Hematopoietic multipotent progenitor cell treated with erythropoietin and hydrocortisone succinate and interleukin-3 and kit ligand, for 15 days (in vitro differentiated cells): Measurements from ENCODE around the gene KCNB1.

Experiments used
- DNase-seq: peaks from one replicate; pipeline ENCODE4 v3.0.0-alpha.2; 2015; ENCODE audit warnings: low spot score

KCNB1 gene

DNA sequence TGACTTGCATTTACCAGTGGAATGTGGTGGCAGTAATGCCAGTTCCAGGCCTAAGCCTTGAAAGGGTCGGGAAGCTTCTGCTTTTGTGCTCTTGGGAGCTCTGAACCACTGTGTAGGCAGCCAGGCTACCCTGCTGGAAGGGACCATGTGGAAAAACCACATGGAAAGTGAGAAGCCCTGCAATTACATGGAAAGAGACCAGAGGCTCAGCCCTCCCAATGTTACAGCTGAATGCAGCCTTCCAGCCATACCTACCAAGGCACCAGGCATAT lies 14.9 kb upstream of the KCNB1 start:
- no peak for DNase-seq

DNA sequence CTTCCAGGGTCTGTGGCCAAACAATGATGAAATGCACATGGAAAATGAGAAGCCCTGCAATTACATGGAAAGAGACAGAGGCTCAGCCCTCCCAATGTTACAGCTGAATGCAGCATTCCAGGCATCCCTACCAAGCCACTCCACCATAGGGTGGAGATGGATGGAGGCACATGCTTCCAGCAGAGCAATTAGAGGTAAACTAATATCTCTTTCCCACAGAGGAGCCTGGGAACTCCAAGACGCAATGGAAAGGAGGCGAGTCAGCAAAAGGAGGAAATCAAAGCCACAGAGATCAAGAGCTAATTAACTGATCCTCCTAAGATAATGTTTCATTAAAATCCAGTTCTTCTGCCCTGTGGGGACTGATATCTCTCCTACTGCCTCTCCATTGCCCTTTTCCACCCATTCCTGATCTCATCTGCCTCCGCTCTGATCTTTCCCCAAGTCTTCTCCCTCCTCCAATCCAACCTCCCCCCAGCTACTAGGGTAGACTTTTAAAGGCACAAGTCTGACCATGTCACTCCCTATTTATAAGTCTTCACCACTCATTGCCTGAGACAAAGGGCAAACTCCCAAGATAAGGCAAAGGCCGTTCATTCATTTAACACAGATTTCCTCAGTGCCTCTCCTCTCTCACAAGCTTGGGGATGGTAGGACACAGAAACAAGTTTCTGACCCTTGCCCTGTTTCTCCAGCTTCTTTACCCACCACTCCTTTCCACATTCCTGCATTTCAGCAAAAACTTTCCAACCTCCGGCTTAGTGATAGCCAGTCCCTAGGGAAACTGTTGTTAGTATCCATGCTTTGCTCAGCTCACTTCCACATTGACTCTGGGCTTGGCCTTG lies 14.3 kb upstream of the KCNB1 start:
- no peak for DNase-seq

DNA sequence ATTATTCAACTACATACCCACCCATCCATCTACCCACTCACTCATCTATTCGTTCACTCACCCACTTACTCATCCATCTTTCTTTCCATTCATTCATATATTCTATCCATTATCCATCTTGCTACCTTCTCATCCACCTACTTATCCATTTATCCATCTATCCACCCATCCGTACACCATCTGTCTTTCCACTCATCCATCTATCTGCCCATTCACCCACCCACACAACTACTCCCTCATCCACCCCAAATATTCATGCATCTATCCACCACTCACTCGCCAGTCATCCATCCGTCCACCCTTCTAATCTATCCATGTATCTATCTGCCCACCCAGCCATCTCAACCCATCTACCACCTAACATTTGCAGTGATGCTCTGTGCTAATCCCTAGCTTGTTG lies 13.6 kb upstream of the KCNB1 start:
- DNase-seq, result no peak

DNA sequence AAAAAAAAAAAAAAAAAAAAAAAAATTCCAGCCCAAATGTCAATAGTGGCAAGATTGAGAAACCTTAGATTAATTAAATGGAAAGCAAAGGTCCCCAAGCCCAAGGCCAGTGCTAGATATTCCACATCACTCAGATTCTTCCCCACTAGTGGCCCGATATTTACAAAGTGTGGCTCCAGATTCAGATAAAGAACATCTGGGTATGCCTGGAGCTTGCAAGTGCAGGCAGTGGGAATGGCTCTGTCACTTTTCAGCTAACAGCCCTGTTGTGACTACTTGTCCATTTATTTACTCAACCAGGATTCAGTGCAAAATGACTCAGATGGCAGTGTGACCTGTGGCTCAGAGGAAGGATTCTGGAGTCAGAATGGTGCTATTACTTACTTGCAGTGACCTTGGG lies 8.2 kb upstream of the KCNB1 start:
- DNase-seq, result no peak

DNA sequence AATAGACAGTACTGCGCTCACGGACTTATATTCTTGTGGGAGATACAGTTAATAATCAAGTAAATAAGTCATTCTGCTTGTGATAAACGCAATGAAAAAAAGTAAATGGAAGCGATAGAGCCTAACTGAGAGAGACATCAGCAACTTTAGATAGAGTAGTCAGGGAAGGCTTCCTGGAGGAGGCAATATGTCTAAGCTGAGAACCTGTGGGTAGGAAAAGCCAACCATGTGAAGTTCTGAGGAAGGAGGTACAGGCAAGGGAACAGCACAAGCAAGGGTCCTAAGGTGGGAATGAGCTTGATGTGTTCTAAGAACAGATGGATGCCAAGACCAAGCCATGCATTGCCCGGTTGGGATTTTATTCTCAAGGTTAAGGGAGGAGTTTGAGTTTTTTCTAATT lies 7.2 kb upstream of the KCNB1 start:
- DNase-seq, result no peak

DNA sequence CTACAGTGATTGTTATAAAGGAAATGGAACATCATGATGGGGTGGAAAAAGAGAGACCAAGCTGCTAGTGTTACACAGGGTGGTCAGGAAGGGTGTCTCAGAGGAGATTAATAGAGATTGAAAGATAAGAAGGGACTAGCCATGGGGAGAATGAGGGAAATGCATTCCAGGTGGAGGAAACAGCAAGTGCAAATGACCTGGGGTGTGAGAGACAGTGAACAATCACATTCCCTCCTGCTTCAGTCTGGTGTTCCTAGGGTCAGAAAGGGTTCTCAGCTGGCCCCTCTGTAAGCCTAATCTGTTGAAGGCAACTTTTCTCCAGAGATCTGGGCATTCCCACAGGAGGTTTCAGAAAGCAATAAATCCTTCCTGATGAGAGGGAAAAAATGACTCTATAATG lies 3.6 kb upstream of the KCNB1 start:
- DNase-seq, result no peak

DNA sequence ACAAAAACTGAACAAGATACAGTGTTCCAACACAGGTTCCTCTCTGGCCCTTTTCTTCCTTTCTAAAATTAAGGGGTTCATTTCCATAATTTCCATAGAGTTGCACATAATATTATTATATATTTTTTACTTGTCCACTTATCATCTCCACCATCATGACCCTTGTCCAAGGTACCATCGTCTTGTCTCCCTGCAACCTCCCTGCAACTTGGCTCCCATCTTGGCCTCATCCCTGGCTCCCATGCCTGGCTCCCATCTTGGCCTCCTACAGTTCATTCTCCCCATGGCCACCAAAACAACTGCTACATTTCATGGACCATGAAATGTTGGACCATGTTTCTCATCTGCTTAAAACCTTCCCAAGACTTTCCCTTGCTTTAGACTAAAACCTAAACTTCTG lies 3.1 kb upstream of the KCNB1 start:
- no peak for DNase-seq

DNA sequence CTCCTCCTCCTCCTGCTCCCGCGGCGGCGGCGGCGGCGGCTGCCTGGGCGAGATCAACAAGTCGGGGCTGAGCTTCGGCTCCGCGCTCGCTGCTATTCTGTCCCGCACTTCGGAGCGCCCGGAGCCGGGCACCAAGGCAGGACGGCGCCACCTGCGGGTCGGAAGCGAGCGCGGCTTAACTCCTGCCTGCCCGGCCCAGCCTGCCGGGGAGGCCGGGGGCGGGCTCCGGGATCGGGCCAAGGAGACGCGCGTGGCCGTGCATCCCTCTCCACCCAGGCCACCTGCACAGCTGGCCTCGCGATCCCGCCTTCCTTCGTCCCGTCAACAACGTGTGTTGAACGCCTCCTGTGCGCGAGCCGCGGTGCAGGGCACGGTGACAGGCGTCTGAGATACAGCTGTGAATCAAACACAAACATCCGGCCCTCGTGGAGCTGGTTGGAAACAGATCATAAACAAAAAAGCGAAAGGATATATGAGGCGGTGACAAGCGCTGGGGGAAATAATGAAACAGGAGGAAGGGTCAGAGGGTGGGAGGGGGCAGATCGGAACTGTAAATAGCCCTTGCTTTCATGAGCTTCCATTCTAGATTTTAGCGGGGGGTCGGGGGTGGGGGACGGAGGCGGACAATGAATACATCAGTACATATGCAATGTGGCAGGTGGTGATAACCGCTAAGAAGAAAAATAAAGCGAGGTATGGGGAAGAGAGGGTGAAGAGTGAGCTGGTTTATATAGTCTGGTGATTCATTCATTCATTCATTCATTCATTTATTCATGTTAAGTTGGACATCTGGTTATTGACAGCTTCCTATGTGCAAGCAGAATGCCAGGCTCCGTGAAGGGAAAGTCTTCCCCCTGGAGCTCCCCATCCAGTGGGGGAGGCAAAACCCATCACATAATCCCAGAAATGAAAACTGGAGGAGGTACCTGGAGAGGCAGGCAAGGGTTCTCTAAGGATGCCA lies 2.0 kb upstream of the KCNB1 start:
- no peak for DNase-seq

DNA sequence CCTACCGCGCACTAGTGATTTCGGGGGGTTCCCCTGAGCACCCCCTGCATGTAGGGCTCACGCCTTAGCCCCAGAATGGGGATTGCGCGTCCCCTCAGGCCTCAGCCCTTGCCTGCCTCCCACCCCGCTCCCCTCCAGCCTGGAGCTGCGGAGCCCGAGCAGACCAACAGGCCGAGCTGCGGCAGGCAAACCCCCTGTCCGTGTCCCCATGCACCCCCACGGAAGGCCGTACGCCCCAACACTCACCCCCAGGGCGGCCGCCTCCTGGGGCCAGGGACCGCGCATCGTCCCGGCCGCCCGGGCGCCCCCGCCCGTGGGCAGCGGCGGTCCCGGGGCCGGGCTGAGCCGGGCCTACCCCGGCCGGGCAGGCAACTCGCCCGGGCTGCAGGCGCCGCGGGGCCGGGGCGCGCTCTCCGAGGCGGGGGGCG lies 1.2 kb upstream of the KCNB1 start:
- no peak for DNase-seq

DNA sequence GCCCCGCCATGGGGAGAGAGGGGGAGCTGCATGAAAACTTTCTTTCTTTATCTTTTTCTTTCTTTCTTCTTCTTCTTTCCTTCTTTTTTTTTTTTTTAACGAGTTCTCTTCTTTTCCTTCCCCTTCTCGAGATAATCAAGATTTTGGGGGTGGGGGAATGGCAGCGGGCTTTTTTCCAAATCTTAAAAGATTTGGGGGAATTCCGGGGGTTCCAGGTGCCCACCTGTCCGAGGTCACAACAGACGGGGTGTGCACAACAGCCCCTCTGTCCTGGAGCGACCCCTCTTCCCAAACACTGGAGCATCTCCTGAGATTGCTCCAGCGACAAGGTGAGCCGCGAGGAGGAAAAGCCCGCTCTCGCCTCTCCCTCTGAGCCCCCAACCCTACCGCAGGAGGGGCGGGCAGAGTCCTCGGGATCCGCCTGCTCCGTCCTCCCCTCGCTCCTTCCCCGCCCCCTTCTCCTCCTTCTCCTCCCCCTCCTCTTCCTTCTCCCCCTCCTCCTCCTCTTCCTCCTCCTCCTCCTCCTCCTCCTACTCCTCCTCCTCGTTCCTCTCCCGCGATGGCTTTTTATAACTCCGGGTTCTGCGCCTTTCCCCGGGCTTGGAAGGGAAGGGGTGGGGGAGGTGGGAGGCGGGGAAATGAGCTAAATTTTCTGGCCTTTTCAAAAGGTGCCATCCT lies 689 bp upstream of the KCNB1 start:
- no peak for DNase-seq

DNA sequence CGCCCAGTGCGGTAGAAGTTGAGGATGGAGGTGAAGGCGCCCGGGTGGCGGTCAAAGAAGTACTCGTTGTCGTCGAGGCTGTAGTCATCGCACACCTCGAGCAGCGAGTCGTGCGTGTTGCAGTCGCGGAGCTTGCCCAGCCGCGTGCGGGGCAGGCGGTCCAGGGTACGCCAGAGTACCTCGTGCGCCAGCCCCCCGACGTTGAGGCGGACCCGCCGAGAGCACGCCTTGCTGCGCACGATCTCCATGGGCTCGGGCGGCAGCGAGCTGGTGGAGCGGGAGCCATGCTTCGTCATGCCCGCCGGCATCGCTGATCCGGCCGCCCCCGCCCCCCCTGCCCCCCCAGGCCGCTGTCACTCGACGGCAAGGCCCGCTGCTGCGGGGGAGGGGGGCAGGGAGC lies 295 bp downstream of the KCNB1 start:
- no peak for DNase-seq

DNA sequence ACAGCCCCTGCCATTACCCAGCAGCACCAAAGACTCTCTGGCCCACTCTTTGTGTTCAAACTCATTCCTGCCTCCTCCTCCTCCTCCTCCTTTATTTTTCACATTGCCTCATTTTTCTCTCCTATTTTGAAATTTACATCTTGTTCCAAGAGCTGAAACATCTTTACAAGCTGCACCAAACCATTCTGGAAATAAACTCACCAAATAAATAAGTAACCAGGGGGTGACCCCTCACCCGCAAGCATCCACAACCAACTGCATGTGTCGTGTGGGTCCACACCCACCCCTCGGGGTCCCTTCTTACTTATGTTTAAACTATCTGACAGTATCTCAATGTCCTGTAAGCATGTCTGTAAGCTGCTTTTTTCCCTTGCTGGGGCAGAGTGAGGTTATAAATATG lies 1.4 kb downstream of the KCNB1 start:
- no peak for DNase-seq

DNA sequence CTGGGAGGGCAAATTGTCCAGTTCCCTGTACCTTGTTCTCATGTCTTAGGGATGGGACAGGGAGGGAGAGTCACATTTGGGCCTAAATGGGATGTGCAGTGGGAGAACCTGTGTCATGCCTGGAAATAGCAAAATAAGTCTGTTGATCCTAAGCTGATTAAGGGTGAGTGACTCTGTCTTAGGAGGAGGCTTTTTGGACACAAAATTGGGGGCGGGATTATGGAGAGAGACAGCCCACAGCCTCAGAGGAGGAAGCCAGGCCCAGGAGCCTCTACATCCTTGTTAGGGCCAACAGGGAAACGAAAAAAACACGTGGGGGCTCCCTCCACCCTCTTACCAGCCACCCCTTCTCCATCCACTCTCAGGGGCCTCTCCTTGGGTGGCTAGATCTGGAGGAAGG lies 2.2 kb downstream of the KCNB1 start:
- no peak for DNase-seq

DNA sequence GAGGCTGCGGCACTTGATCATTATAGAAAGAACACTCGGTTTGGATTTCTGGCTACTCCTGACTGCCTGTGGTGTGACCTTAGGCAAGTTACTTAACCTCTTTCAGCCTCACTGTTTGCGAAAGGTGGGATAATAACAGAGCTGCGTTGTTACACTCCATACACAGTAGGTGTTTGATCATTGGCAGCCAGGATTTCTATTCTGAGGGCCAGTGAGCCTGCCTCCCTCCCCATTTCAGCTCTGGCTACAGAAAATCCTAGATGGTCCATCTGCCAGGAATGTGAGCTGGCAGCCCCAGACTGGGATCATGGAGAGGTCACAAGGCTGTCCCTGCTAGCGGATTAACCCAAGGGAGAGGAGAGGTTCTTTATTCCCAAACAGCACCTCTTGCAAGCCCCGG lies 2.7 kb downstream of the KCNB1 start:
- no peak for DNase-seq

DNA sequence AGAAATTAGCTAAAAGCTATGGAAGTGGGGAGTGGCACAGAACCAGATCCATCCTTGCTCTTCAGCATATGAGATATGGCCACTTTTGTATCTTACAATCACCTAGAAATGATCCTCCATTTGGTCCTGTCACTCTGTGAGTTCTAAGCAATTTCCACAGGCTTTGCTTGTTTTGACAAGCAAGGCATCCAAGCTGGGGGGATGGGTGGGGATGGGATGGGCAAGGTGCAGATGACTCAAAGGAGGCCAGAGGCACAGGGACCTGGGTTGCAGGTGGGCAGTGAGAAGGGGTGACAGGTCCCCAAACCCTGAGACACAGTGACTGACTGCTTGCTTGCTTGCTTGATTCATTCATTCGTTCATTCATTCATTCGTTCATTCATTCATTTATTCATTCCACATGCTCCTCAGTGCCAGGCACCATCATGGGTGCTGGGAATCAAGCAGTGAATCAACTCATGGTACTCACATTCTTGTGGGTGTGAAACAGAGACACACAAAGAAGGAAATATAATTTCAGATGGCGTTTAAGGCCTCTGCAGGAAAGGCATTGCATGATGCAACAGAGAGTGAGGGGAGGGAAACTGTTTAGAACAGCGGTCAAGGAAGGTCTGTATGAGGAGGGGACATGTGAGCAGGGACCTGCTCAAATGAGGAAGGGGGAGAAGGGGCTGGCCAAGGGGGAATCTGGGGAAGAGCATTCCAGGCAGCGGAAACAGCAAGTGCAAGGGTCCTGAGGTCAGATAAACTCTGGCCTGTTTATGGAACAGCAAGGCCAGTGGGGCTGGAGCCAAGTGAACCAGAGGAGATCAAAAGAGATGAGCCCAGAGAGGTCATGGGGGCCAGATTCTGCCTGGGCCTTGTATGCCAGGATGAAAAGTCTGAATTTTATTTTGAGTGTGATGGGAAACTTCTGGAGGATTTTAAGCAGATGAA lies 3.4 kb downstream of the KCNB1 start:
- no peak for DNase-seq

DNA sequence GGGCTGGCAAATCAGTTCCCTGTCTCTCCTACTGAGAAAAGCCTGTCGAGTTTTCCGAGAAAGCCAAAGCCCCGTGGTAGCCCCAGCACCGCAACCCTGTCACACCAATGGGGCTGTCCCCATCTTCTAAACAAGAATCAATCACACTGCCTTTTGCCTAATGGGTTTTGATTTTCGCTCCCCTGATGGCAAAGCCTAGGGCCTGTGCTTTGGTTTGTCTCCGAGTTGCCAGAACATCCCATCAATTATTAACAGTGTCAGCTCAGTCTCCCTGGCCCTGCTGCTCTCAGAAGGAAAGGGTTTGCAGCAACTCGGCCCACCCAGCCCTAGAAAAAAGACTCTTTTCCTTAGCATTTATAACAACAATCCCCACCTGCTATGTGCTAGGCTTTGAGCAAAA lies 4.2 kb downstream of the KCNB1 start:
- no peak for DNase-seq

DNA sequence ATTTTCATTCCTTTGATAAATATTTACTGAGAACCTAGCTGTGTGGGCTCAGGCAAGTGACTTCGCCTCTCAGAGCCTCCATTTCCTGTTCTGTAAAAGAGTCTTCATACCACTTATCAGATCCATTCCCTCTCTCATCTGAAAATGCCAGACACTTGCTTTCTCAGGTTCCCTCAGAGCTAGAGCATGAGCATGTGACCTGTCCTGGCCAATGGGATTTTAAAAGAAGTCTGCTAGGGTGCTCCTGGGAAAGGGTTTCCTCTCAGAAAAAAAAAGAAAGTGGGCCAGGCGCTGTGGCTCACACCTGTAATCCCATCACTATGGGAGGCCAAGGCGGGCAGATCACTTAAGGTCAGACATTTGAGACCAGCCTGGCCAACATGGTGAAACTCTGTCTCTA lies 5.3 kb downstream of the KCNB1 start:
- no peak for DNase-seq

DNA sequence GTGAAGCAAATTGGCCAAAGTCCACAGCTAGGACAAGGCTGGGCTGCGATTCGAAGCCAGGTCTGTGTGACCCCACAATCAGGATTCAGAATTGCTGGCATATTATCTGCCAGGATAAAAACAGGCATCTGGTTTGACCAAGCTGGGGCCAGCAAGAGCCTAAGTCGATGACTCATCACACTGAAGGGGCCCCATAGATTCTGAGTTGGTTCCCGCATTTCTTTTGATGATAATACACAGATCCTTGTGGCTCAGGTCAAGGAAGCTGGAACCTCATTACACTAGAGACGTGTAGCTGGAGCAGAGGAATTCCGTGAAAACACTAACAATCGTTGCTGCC lies 6.5 kb downstream of the KCNB1 start:
- DNase-seq, result no peak

DNA sequence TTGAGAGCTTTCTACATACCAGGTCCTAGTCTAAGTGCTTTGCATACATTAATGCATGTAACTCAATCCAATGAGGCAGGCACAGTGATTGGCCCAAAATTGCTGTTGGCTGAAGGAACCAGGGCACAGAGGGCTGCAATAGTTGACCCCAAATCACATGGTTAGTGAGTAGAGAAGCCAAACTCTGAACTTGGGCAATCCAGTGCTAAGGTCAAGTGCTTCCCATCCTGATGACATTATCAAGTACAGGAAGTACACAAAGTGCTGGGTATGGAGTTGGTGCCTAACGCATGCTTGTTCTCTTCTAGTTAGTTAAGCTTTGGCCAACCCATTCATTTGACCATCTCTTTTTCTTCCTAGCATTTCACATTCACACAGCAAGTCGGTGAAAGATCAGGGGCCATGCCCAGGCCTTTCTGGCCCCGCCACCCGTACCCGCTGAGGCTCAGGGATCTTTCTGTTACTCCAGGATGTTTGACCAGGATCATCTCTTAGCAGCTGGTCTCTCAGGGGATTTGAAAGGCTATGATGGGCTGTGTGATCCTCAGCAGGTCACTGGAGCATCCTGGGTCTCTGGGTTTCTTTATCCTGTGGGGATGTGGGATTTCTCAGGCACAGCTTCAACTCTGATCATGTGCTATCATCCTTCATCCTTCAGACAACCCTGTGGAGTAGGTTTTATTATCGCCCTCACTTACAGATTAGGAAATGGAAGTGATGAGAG lies 7.0 kb downstream of the KCNB1 start:
- no peak for DNase-seq

DNA sequence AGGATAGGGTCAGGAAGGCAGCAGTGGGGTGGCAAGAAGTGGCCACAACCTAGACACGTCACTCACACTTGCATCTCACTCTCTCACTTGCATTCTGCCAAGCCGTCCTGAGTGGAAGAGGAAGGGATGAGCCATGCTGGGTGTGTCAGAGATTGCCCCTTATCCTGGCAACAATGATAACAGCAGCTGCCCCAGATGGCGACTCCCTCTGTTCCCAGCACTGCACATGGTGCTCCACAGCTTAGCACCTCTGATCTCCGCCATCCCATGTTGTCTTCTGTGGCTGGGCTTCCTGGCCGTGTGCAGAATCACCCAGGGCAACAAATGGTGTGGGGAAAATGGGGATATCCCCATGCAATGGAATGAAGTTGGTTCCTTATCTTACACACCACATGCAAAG lies 11.1 kb downstream of the KCNB1 start:
- DNase-seq, result no peak

DNA sequence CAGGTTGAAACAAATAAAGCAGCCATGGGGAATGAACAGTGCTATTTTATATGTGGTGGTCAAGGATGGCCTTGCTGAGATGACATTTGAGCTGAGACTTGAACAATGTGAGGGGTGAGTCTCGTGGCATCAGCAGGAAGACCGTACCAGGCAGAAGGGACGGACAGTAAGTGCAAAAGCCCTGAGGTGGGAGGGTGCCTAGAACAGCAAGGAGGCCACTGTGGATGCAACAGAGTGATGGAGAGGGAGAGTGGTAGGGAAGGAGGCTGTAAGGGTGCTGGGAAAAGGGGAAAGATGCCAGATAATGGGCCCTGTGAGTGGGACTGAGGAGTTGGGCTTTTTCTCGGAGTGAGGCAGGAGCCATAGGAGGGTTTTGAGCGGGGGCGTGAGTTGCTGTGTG lies 11.5 kb downstream of the KCNB1 start:
- no peak for DNase-seq
